NCI-H146 (cell line): ENCODE results near the gene LRRC25.
"Not testable (repeated sequence)": the region's sequence is repeated elsewhere in the genome, so short reads cannot be mapped to it uniquely, and the experiment has no call there.

Experiments used
- DNase-seq: peaks from one replicate; lab custom pipeline; 2025; lab: John Stamatoyannopoulos, UW

LRRC25 gene

GRCh38 chr19:18379803-18380747 is 17.3 kb downstream of the LRRC25 start:
- DNase-seq: peak; percentile 76

DNA sequence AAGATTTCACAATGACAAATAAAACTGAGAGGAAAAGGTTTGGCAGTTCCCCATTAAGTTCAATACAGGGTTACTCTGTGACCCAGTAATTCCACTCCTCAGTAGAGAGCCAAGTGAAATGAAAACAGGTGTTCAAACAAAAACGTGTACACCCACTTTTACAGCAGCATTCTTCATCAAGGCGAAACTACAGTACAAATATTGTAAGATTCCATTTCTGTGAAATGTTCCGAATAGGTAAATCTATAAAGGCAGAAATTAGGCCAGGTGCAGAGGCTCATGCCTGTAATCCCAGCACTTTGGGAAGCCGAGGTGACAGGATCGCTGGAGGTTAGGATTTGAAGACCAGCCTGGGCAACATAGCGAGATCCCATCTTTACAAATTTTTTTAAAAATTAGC is 20.4 kb downstream of the LRRC25 start:
- peak; percentile 77 for DNase-seq

GRCh38 chr19:18373892-18374629 is 23.4 kb downstream of the LRRC25 start:
- DNase-seq: peak; percentile 96

DNA sequence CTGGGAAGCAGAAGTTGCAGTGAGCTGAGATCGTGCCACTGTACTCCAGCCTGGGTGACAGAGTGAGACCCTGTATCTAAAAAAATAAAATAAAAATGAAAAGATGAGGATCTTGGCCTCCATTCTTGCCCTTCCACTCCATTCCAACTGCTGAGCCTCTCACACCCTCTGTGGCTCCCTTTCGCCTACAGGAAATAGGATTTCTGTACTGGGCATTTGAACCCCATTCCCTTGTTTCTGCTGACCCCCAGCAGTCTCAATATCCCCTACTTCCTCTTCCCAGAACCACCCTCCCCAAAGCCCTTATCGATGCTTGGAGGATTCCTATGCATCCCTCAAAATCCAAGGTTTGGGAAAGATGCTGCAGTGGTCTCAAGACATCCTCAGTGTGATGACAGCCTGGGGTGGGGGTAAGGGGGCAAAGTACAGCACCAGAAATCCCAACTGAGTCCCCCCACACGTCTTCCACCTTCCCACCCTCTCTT is 24.0 kb downstream of the LRRC25 start:
- DNase-seq: no peak

DNA sequence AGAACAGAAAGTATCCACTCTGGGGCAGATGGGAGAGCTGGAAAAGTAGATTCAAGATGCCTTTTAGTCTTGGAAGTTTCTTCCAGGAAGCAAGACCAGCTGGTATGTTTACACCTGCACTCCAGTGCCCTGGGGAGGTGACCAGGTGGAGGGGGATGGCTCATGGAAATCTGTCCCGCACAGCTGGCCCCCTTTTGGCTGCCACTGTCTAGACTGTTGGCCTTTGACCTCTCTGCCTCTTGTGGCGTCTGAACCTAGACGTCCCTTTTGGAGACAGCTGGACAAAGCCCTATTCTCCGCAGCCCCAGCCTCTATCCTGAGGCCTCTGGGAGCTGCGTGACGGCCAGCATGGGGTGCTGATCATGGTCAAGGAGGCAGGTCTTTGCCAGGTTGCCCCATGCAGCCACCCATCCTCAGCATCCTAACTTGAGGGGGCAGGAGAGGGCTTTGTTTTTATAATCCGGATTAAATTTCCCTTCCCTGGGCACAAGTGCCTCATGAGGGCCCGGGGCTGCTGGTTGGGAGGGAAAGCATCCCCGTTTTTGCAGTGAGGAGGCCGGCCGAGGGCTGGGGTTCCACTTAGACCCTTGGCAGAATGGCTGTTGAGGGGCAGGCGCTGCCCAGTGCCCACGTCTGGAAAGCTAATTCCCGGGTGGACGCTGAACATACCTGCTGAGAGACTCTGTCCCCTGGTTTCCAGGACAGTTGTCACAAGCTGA is 28.8 kb downstream of the LRRC25 start:
- DNase-seq: no peak

DNA sequence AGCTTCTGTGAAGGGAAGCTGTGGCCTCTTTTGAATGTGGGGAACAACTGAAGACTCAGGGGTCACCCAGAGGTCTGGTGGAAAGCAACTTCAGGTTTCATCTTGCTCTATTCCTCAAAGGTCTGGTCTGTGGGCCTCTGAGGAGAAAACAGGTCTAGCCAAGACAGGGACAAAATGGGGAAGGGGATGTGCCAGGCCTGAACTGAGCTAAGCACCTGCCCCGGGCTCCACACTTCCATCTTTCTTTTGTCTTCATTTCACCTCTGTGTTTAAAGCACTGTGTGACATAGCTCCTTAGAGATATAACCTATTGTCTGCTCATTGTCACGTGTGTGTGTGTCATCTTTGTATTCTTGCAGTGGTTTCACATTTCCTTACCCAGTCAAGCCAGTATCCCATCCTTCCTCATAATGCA is 31.4 kb downstream of the LRRC25 start:
- peak; percentile 17 for DNase-seq

- peak; percentile 88 for DNase-seq
Measured at GRCh38 chr19:18364826-18365528, 32.4 kb downstream of the LRRC25 start.

DNA sequence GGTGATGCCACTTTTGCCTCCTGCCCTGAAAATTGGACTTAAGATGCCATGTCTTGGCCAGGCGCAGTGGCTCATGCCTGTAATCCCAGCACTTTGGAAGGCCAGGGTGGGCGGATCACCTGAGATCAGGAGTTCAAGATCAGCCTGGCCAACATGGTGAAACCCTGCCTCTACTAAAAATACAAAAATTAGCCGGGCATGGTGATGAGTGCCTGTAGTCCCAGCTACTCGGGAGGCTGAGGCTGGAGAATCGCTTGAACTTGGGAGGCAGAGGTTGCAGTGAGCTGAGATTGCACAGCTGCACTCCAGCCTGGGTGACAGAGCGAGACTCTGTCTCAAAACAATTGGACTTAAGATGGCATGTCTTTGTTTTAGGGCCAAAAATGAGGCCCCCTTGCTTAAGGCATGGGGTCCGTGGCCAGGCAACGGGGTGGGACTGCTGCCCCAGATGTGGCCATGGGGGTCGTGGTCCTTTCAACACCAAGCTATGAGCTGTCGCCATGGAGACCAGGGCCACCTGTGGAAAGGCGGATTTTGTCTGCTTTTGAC is 33.1 kb downstream of the LRRC25 start:
- not testable (repeated sequence) for DNase-seq

GRCh38 chr19:18363787-18364186 is 33.6 kb downstream of the LRRC25 start:
- DNase-seq: no peak

- no peak for DNase-seq
Measured at GRCh38 chr19:18362934-18363542, 34.4 kb downstream of the LRRC25 start.

DNA sequence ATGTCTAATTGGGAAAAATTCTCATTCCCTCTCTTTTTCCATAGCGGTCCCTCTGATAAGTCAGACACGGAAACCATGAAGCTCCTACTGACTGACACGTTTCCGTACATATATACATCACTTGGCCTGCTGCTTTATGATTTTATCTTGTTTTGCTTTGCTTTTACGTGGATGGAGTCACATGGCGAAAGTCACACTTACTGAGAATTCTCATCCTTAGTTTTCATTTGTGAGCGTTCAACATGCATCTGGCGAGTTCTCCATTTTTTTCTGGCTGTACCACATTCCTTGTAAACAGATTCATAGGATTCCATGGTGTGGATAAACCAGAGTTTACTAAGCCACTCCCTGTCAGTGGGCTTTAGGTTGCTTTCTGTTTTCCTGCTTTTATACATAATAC is 35.8 kb downstream of the LRRC25 start:
- no peak for DNase-seq

GRCh38 chr19:18357041-18357440 is 40.4 kb downstream of the LRRC25 start:
- DNase-seq: no peak

- DNase-seq: not testable (repeated sequence)
Measured at GRCh38 chr19:18354743-18355142, 42.7 kb downstream of the LRRC25 start.

DNA sequence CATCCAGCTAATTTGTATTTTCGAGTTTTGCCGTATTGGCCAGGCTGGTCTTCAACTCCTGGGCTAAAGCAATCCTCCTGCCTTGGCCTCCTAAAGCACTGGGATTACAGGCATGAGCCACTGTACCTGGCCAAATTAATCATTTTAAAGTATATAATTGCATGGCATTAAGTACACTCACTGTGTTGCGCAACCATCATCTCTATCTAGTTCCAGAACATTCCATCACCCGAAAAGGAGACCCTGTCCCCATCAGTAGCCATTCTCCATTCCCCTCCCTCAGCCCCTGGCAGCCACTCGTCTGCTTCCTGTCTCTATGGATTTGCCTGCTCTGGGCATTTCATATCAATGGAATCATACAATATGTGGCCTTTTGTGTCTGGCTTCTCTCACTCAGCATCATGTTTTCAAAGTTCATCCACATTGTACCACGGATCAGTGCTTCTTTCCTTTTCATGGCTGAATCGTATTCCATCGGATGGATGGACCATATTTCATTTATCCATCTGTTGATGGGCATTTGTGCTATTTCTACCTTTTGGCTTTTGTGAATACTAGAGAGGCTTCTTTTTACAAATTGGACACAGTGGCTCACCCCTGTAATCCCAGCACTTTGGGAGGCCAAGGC is 43.9 kb downstream of the LRRC25 start:
- no peak for DNase-seq

DNA sequence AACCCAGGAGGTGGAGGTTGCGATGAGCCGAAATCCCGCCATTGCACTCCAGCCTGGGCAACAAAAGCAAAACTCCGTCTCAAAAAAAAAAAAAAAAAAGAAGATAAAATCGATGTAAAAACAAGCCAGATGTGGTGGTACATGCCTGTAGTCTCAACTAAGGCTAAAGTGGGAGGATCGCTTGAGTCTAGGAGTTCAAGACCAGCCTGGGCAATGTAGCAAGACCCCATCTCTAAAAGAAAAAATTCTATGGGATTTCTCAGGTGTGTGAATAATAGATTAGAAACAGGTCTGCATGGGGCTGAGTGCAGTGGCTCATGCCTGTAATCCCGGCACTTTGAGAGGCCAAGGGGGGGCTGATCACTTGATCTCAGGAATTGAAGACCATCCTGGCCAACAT is 45.9 kb downstream of the LRRC25 start:
- no peak for DNase-seq

DNA sequence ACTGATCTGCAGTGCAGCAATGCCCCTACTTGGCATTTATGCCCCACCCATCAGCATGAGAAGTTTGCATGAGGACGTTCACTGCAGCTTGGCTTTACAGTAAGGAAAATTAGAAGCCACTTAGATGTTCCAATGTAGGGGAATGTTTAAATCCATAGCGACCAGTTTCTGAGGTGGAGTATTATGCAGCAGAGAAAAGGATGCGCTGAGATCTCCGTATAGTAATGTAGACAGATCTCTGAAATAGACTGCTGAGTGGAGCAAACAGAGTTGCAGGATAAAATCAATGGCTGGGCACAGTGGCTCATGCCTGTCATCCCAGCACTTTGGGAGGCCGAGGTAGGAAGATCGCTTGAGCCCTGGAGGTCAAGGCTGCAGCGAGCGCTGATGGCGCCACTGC is 46.9 kb downstream of the LRRC25 start:
- no peak for DNase-seq

GRCh38 chr19:18349524-18350128 is 47.8 kb downstream of the LRRC25 start:
- peak; percentile 37 for DNase-seq

GRCh38 chr19:18348818-18349339 is 48.5 kb downstream of the LRRC25 start:
- not testable (repeated sequence) for DNase-seq

DNA sequence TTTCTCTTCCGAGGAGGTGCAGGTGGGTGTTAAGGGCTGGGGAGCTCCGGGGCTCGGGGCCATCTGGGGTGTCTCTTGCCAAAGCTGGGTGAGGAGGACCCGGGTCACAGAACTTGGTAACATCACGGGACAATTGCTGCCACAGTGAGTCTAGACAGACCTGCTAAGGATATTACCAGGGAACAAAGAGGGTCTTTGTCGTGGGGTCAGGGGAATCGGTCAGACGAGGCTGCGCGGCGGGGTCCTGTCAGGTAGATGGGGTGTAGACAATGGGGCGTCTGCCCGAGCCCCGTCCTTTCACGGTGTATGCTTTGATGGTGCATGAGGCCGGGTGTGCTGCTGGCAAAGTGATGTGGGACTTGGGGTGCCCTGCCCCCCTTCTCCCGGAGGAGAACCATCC is 49.3 kb downstream of the LRRC25 start:
- no peak for DNase-seq

GRCh38 chr19:18346091-18346490 is 51.3 kb downstream of the LRRC25 start:
- DNase-seq: no peak
